Measurements from ENCODE around the gene SFRP2.

DNA sequence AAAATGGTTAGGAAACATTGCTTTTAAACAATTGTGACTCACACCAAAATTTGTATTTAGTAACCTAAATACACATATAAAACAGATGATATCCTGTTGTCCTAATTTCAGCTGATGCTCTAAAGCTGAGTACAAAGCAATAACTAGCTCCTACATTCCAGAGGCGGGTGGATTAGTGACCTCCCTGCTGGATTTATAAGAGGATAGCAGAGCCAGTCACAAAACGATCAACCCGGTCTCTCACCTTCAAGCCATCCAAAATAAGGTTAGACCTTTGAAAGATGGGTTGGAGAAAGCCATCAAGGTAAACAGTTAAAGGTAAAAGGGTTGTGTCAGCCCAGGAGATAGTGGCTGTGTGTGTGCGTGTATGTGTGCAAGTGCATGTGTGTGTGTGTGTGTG, 43.2 kb upstream of the SFRP2 start:
- TF ChIP-seq POLR2A (IDR thresholded peaks at IDR 0.05), result no peak
- TF ChIP-seq CTCF (IDR thresholded peaks at IDR 0.05 in 4 of 5, conservative IDR thresholded peaks at IDR 0.05 in 1 of 5), result no peak
